CD4-positive, alpha-beta T cell treated with Interleukin-10 for 1 hour (primary cell): Measurements from ENCODE around the gene BOD1L1.
A peak's percentile ranks its signal among the peaks of the same experiment; 100 is the strongest.
"Not testable (repeated sequence)": the region's sequence is repeated elsewhere in the genome, so short reads cannot be mapped to it uniquely, and the experiment has no call there.

Experiments
- DNase-seq: peaks from one replicate; pipeline ENCODE4 v3.0.0-alpha.2; 2020

BOD1L1 gene

GRCh38 chr4:13618212-13618806, 9.2 kb downstream of the BOD1L1 start:
- DNase-seq, result no peak

- DNase-seq, result no peak
These were observed 9.7 kb downstream of the BOD1L1 start for GRCh38 chr4:13617801-13618200.

DNA sequence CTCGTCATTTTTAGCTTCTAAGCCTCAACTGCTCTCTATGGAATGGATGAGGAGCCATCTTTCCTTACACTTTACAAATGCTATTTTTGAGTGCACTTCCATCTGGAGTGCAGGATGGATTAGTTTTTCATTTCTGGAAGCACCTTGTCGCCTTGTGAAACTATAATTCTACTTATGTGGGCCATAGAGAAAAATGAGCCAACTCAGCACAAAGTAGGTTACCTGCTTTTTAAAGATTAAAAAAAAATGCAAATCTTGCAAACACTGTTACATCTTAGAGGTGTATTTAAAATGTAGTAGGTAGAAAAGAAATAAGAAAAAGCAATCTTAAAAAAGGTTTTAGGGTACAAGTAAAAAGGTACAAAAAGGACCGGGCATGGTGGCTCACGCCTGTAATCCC, 10.9 kb downstream of the BOD1L1 start:
- DNase-seq, result no peak

DNA sequence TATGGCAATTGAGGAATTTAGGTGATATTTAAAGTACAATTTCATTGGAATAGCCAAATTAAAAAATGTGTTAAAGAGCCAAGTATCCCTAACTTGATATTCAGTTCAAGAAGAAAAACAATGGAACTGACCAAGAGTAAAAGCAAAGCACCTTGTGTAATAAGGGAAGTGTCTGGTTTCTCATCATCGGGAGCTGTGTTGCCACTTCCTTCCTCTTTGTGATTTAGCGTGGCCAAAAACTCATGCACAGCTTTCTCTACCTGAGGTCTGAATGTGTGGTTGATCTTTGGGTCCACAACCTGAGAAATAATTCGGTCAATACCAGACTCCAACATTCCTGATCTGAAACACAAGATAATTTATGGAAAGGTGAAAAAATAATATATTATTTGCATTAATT, 12.4 kb downstream of the BOD1L1 start:
- peak; percentile 17 for DNase-seq

DNA sequence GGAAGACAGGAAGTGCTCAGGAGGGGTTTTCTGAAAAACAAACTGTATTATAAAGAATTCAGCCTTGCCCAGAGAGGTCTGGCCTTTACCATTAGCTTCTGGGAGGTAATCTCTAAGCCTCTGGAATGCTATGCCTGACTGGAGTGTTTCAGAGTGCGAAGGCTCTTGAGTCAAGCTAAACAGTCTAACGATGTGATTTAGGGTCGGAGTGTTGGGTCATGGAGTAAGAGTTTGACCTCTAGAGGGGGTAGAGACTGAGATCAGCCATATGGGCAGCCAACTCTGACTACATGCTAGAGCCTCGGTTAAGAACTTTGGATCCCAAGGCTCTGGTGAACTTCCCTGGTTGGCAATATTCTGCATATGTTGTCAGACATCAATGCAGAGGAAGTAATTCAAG, 15.0 kb downstream of the BOD1L1 start:
- DNase-seq, result no peak

DNA sequence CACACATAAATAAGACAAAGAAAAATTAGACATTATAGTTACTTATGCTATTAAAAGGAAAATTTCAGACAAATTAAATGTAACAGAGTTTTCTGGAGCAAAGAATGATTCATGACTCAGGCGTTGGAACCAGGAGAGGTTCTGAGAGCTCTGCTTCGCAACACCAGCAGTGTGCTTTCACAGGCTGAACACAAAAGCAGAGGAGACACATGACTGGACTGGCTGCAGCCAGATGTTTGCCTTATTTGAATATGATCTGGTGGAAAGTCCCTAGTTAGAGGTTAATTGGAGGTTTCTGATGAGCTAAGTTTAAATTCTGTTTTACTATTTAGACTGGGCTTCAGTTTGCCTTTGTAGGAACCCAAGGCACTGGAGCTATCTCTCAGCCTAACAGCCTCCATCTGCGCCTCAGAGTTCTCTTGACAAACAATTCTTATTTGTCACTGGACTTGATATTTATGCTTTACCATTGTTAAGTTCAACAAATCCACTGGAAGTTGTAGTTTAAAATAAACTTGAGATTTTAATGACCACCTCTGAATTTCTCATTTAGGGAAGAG, 16.2 kb downstream of the BOD1L1 start:
- no peak for DNase-seq

- DNase-seq, result no peak
These were observed 22.2 kb downstream of the BOD1L1 start for GRCh38 chr4:13605330-13605729.

GRCh38 chr4:13601848-13602247, 25.7 kb downstream of the BOD1L1 start:
- DNase-seq, result no peak

DNA sequence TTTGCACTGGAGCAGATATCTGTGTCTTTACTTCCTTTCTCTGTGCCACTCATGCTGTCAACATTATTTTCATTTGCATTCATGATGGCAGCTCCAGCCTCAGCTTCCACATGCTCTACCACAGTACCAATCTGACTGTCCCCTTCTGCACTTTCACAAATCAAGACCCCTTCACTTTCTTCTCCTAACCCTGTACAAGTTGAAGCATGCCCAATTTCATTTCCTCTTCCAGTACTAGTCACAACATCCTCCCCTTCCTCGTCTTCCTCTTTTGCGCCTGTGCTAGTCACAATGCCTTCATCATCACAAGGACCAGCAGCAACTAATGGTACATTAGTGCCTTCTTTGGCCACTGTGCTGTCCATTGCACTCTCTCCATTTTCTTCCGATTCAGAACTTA, 26.5 kb downstream of the BOD1L1 start:
- DNase-seq, result no peak

- DNase-seq, result no peak
These were observed 28.4 kb downstream of the BOD1L1 start for GRCh38 chr4:13599159-13599558.

GRCh38 chr4:13597604-13598003, 29.9 kb downstream of the BOD1L1 start:
- DNase-seq, result no peak

DNA sequence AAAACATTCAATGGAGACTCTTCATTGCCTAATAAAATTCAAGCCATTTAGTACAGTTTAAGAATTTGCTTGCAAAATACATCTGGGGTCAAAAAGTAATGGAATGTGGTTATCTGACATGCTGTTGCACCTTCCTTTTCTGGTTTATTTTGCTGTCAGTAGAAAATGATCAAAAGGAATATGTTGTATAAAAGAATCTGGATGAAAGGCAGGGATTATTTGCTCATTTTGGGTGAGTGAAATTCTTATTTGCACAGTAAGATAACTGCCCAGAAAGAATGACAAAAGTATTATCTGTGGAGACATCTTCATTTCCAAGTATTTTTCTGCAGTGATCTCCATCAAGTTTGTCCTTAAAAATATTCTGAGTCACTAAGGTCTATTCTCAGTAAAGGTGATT, 30.4 kb downstream of the BOD1L1 start:
- DNase-seq, result no peak

DNA sequence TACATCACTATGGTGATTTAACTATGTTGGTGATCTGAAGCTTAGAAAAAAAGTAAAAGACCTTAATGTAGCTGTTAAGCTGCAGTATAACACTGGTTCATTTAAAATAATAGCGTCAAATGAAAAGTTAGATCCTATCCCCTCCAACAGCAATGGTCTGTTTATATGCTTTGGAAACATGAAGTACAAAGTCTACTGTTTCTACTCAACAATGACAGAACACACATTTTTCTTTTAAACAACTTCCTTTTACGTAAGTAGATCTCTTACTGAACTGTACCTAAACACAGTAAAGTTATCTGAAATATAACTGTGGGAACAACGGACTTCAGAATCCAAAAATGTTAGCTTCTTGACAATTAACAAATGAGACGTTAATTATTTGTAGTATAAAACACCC, 35.3 kb downstream of the BOD1L1 start:
- no peak for DNase-seq

GRCh38 chr4:13590766-13591165, 36.8 kb downstream of the BOD1L1 start:
- no peak for DNase-seq

- DNase-seq, result no peak
These were observed 38.6 kb downstream of the BOD1L1 start for GRCh38 chr4:13588954-13589353.

DNA sequence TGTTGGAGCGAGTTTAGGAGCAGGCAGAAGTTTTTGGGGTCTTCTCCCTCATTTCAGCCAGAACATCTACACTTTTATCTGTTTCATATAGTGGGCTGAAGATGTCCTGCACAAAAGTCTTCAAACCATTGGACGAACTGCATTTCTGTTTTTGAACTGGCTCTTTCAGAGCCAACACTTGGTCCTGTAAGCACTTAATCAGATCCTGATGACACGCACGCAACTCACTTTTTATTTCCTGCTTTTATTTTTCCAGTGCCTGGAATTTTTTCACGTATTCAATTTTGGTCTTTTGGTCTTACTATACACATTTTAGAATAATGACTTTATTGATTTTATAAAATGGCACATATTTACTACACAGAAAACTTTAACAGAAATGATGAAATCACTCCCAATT, 43.0 kb downstream of the BOD1L1 start:
- DNase-seq, result no peak

- DNase-seq, result no peak
These were observed 47.5 kb downstream of the BOD1L1 start for GRCh38 chr4:13580036-13580435.

GRCh38 chr4:13577660-13578059, 49.9 kb downstream of the BOD1L1 start:
- DNase-seq, result no peak

GRCh38 chr4:13570916-13571315, 56.6 kb downstream of the BOD1L1 start:
- no peak for DNase-seq

GRCh38 chr4:13567125-13567524, 60.4 kb downstream of the BOD1L1 start:
- no peak for DNase-seq

DNA sequence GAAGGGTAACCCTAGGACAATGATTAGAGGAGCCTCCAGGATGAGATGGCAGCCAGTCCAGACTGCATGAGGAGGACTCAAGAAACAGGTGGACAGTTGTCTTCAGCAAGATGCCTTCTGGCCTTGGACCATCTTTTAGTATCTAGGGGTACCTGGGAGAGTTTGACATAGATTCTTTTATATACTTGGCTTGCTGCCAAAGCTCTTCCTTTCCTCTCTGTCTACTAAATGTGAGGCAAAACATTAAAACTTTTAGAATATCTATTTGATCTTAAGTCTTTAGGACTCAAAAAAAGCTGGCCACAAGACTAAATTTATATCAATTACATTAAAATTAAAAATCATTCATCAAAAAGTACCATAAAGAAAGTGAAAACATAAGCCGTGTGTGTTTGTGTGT, 64.6 kb downstream of the BOD1L1 start:
- no peak for DNase-seq

- DNase-seq, result no peak
These were observed 65.9 kb downstream of the BOD1L1 start for GRCh38 chr4:13561673-13562072.

DNA sequence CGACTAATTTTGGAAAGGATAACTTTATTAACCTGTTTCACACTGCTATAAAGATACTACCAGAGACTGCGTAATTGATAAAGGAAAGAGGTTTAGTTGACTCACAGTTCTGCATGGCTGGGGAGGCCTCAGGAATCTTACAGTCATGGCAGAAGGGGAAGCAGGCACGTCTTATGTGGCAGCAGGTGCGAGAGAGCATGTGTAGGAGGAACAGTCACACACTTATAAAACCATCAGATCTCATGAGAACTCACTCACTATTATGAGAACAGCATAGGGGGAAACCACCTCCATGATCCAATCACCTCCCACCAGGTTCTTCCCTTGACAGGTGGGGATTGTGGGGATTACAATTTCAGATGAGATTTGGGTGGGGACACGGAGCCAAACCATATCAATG, 67.4 kb downstream of the BOD1L1 start:
- DNase-seq, result not testable (repeated sequence)

- DNase-seq, result no peak
These were observed 68.1 kb downstream of the BOD1L1 start for GRCh38 chr4:13559413-13559812.

- DNase-seq, result no peak
These were observed 68.6 kb downstream of the BOD1L1 start for GRCh38 chr4:13558881-13559280.
